H1 (cell line): ENCODE measurements around the gene HIPK3. TPM values are rescaled to one million over a fixed set of nuclear protein-coding genes. Genes with fewer than 3 reads are reported as not detected.

ENCODE experiments used
- CTCF ChIA-PET: fragments of 300-600 bp; sonication (Branson Sonifier 250); formaldehyde crosslinking; loops from one replicate; lab custom pipeline; 2021; ENCODE audit not compliant: partially characterized antibody; lab: Charles Lee
- POLR2A ChIA-PET: fragments of 300-600 bp; sonication (Branson Sonifier 250); formaldehyde crosslinking; loops from one replicate; lab custom pipeline; 2021; ENCODE audit warnings: inconsistent platforms; ENCODE audit not compliant: partially characterized antibody; lab: Charles Lee
- DNase-seq, 2 experiments: peaks; one replicate each; pipeline versions ENCODE4 v3.0.0 to v3.0.0-alpha.2; 2010 to 2022; ENCODE audit warnings: low spot score in 2 of 2, low read depth in 1 of 2, mixed read lengths in 1 of 2
- FAIRE-seq: peaks from 2 replicates; lab custom pipeline; 2011; peaks lifted over from hg19 to GRCh38; lab: Jason Lieb, UNC
- H2AFZ ChIP-seq: 2 replicates; pipeline ENCODE4 v1.8.1; 2012; ENCODE audit warnings: low read length, inconsistent platforms
- H2AK5ac ChIP-seq: 2 replicates; pipeline ENCODE4 v1.6.1; 2013; ENCODE audit warnings: low read depth, low read length
- H2BK120ac ChIP-seq: replicated peaks from 2 replicates; pipeline ENCODE3; 2013; ENCODE audit warnings: low read depth, low read length, inconsistent platforms
- H2BK12ac ChIP-seq: 2 replicates; pipeline ENCODE4 v1.6.1; 2013; ENCODE audit warnings: low read depth, low read length
- H2BK15ac ChIP-seq: 2 replicates; pipeline ENCODE4 v1.6.1; 2013; ENCODE audit warnings: low read length
- H2BK20ac ChIP-seq: 2 replicates; pipeline ENCODE4 v1.6.1; 2013; ENCODE audit warnings: low read length
- H2BK5ac ChIP-seq: 2 replicates; pipeline ENCODE4 v1.6.1; 2013; ENCODE audit warnings: low read depth, low read length
- H3K14ac ChIP-seq: 2 replicates; pipeline ENCODE4 v1.6.1; 2013; ENCODE audit warnings: inconsistent platforms; ENCODE audit not compliant: insufficient read length
- H3K18ac ChIP-seq: 2 replicates; pipeline ENCODE4 v1.6.1; 2013; ENCODE audit warnings: low read length; ENCODE audit errors: extremely low read depth
- H3K23ac ChIP-seq: 2 replicates; pipeline ENCODE4 v1.6.1; 2013; ENCODE audit warnings: inconsistent platforms; ENCODE audit not compliant: insufficient read length
- H3K23me2 ChIP-seq: 2 replicates; pipeline ENCODE4 v1.6.1; 2013; ENCODE audit warnings: low read depth, low read length
- H3K27ac ChIP-seq: 2 replicates; pipeline ENCODE4 v1.6.1; 2011; ENCODE audit warnings: low read depth, low read length, inconsistent platforms
- H3K27me3 ChIP-seq, 4 experiments: replicated peaks in 1 of 4; 1 replicate in 1 of 4; 2 replicates in 3 of 4; pipeline versions ENCODE4 v1.6.1 to v1.8.1; 2011 to 2013; ENCODE audit warnings: low read length in 3 of 4, mild to moderate bottlenecking in 3 of 4, inconsistent platforms in 2 of 4, mixed read lengths in 2 of 4, moderate library complexity in 1 of 4; ENCODE audit not compliant: control insufficient read depth in 3 of 4, insufficient read depth in 3 of 4; ENCODE audit errors: extremely low read depth in 1 of 4
- H3K36me3 ChIP-seq, 4 experiments: 2 replicates each; pipeline versions ENCODE4 v1.6.1 to v1.8.1; 2011 to 2013; ENCODE audit warnings: mild to moderate bottlenecking in 4 of 4, low read length in 3 of 4, moderate library complexity in 2 of 4, control low read depth in 1 of 4, inconsistent platforms in 1 of 4; ENCODE audit not compliant: insufficient read depth in 4 of 4, control insufficient read depth in 2 of 4
- H3K4ac ChIP-seq: replicated peaks from 2 replicates; pipeline ENCODE3; 2013; ENCODE audit warnings: low read length, low read depth, mixed read lengths, inconsistent platforms; ENCODE audit not compliant: insufficient read length
- H3K4me1 ChIP-seq, 4 experiments: replicated peaks in 1 of 4; 1 replicate in 1 of 4; 2 replicates in 3 of 4; pipeline versions ENCODE4 v1.6.1 to v1.8.1; 2011 to 2013; ENCODE audit warnings: low read length in 3 of 4, inconsistent platforms in 2 of 4, mixed read lengths in 1 of 4; ENCODE audit not compliant: insufficient read depth in 4 of 4, control insufficient read depth in 3 of 4
- H3K4me2 ChIP-seq, 2 experiments: 2 replicates each; pipeline versions ENCODE4 v1.6.1 to v1.8.1; 2011 to 2013; ENCODE audit warnings: low read depth in 2 of 2, low read length in 2 of 2, control low read depth in 1 of 2, inconsistent platforms in 1 of 2, mild to moderate bottlenecking in 1 of 2; ENCODE audit not compliant: insufficient read depth in 1 of 2
- H3K4me3 ChIP-seq, 4 experiments: fragments of 200-600, 300-600 bp in 1 of 4; sonication (generic), shearing (Covaris generic), sonication (Bioruptor Twin) in 1 of 4; 2 replicates each; pipeline versions ENCODE4 v1.5.1 to v1.8.1; 2011 to 2016; ENCODE audit warnings: low read length in 4 of 4, low read depth in 3 of 4, control low read depth in 2 of 4, inconsistent platforms in 2 of 4, mild to moderate bottlenecking in 2 of 4, mixed read lengths in 1 of 4, moderate library complexity in 1 of 4; ENCODE audit not compliant: insufficient read depth in 2 of 4; ENCODE audit errors: extremely low read depth in 1 of 4
- H3K56ac ChIP-seq: replicated peaks from 2 replicates; pipeline ENCODE3; 2013; ENCODE audit warnings: low read depth, mild to moderate bottlenecking, mixed read lengths, low read length, inconsistent platforms; ENCODE audit not compliant: insufficient read length
- H3K79me1 ChIP-seq: 2 replicates; pipeline ENCODE4 v1.6.1; 2013; ENCODE audit warnings: low read depth, low read length, control low read depth
- H3K79me2 ChIP-seq, 2 experiments: 2 replicates each; pipeline versions ENCODE4 v1.6.1 to v1.8.1; 2012 to 2013; ENCODE audit warnings: low read length in 2 of 2, mild to moderate bottlenecking in 2 of 2, inconsistent platforms in 1 of 2; ENCODE audit not compliant: insufficient read depth in 2 of 2, control insufficient read depth in 1 of 2
- H3K9ac ChIP-seq, 4 experiments: replicated peaks in 1 of 4; 1 replicate in 1 of 4; 2 replicates in 3 of 4; pipeline versions ENCODE4 v1.6.1 to v1.8.1; 2011 to 2013; ENCODE audit warnings: low read depth in 3 of 4, low read length in 3 of 4, control low read depth in 2 of 4, mild to moderate bottlenecking in 2 of 4, moderate library complexity in 2 of 4, inconsistent platforms in 1 of 4; ENCODE audit errors: extremely low read depth in 1 of 4
- H3K9me3 ChIP-seq, 2 experiments: 2 replicates each; pipeline versions ENCODE4 v1.6.1 to v1.8.1; 2012 to 2013; ENCODE audit warnings: mild to moderate bottlenecking in 2 of 2, moderate library complexity in 2 of 2, control low read depth in 1 of 2, inconsistent platforms in 1 of 2, low read depth in 1 of 2, low read length in 1 of 2, mixed read lengths in 1 of 2; ENCODE audit not compliant: insufficient read depth in 2 of 2
- H4K20me1 ChIP-seq, 2 experiments: replicated peaks in 1 of 2; 2 replicates each; pipeline versions ENCODE3 to v1.8.1; 2011 to 2013; ENCODE audit warnings: inconsistent platforms in 2 of 2, low read length in 2 of 2, mild to moderate bottlenecking in 1 of 2; ENCODE audit not compliant: insufficient read depth in 2 of 2, control insufficient read depth in 1 of 2
- H4K5ac ChIP-seq: 2 replicates; pipeline ENCODE4 v1.6.1; 2013; ENCODE audit warnings: low read length, low read depth, mixed read lengths, inconsistent platforms; ENCODE audit not compliant: insufficient read length
- H4K8ac ChIP-seq: 2 replicates; pipeline ENCODE4 v1.8.0; 2013; ENCODE audit warnings: mild to moderate bottlenecking, moderate library complexity, low read length, inconsistent platforms; ENCODE audit not compliant: insufficient read depth; ENCODE audit errors: extremely low read depth
- H4K91ac ChIP-seq: replicated peaks from 2 replicates; pipeline ENCODE3; 2013; ENCODE audit warnings: low read length, mixed read lengths, inconsistent platforms; ENCODE audit not compliant: insufficient read length
- BCL11A ChIP-seq, 2 experiments: IDR thresholded peaks; one replicate each; pipeline ENCODE4 v1.6.1; 2011; ENCODE audit warnings: low read depth in 2 of 2, low read length in 2 of 2, mild to moderate bottlenecking in 2 of 2
- CBX5 ChIP-seq: fragments of 300-800, 300-1000 bp; sonication (generic); IDR thresholded peaks from 2 replicates; pipeline ENCODE4 v1.7.1; 2016; ENCODE audit warnings: antibody characterized with exemption, low read length, low read depth
- CBX8 ChIP-seq: fragments of 300-800, 300-1000 bp; sonication (generic); IDR thresholded peaks from 2 replicates; pipeline ENCODE4 v1.7.1; 2016; ENCODE audit warnings: low read depth, low read length, borderline replicate concordance
- CHD2 ChIP-seq: IDR thresholded peaks from 2 replicates; pipeline ENCODE4 v1.6.1; 2012; ENCODE audit warnings: low read length, improper control_type of control experiment
- HDAC6 ChIP-seq: IDR thresholded peaks from one replicate; pipeline ENCODE4 v1.7.1; 2012; ENCODE audit warnings: low read depth, mild to moderate bottlenecking, inconsistent platforms, low read length, moderate library complexity
- JUND ChIP-seq: IDR thresholded peaks from 2 replicates; pipeline ENCODE4 v1.6.1; 2011; ENCODE audit warnings: mild to moderate bottlenecking, improper control_type of control experiment, low read length
- KDM5A ChIP-seq: fragments of 200-600 bp; IDR thresholded peaks from 2 replicates; pipeline ENCODE4 v1.7.1; 2012; ENCODE audit warnings: mild to moderate bottlenecking, low read length, inconsistent platforms, mixed read lengths
- SP4 ChIP-seq: IDR thresholded peaks from 2 replicates; pipeline ENCODE4 v1.6.1; 2012; ENCODE audit warnings: low read length, inconsistent platforms
- ZNF274 ChIP-seq: IDR thresholded peaks from 2 replicates; pipeline ENCODE4 v1.7.0; 2012; ENCODE audit warnings: low read length, borderline replicate concordance; ENCODE audit errors: extremely low read depth
- WGBS, 2 experiments: shearing (Covaris generic) in 1 of 2; methylation state at CpG; one replicate each; pipeline versions ENCODE4 v1.1.6 to v1.1.7; 2013 to 2015; ENCODE audit warnings: low lambda C conversion rate in 2 of 2, mixed read lengths in 2 of 2, inconsistent platforms in 1 of 2, low coverage in 1 of 2, missing lambda C conversion rate in 1 of 2; ENCODE audit not compliant: insufficient replicate concordance in 2 of 2, insufficient coverage in 1 of 2, insufficient read length in 1 of 2; ENCODE audit errors: extremely low coverage in 1 of 2, missing lambda C conversion rate in 1 of 2; 5-methylcytosine and 5-hydroxymethylcytosine counted together
- polyA plus RNA-seq, 7 experiments: library from polyadenylated mRNA; depleted of rRNA in 3 of 7; stranded (reverse) in 5 of 7; unstranded in 2 of 7; fragments of >200 nt in 5 of 7; fragments of 200-250 nt in 2 of 7; gene quantifications; 1 replicate in 5 of 7; 2 replicates in 1 of 7; 4 replicates in 1 of 7; pipeline versions ENCODE4 v1.2.1 to v1.2.3, GENCODE V29; 2011 to 2013; ENCODE audit warnings: missing spikeins in 2 of 7, mixed read lengths in 2 of 7
- total RNA-seq: library from RNA; stranded (reverse); fragmentation: NEBNext Ultra II Directional; extraction: Animal tissue kit (Norgen Biotek cat#: 25700); gene quantifications from 2 replicates; pipeline ENCODE4 v1.2.1, GENCODE V29; 2021
- TF ChIP-seq, protein P1 (sequence below): IDR thresholded peaks from 2 replicates; pipeline ENCODE4 v1.6.1; 2011; ENCODE audit warnings: low read length, improper control_type of control experiment

Gene HIPK3
- total and polyA plus RNA-seq, 2 of the 8 experiments (the other 6 are each of a cell fraction or from before 2014, with no cell fraction given) = 5.0 to 22.3 TPM

DNA sequence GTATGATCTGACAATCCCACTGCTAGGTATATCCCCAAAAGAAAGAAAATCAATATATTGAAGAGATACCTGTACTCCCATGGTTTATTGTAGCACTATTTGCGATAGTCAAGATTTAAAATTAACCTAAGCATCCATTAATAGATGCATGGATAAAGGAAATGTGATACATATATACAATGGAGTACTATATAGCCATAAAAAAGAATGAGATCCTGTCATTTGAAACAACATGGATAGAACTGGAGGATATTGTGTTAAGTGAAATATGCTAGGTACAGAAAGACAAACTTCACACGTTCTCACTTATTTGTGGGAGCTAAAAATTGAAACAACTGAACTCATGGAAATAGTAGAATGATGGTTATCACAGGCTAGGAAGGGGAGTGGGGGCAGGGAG, 14.6 kb upstream of the HIPK3 start:
- DNase-seq = no peak
- Histone ChIP-seq H2BK15ac (no peak overlapping the region), H3K4me1 (no peaks in the 10 kb centered on the region), H3K79me2 (no peaks in the 10 kb centered on the region), H3K9me3 (peaks cover 3 to 6% of the 10 kb centered on the region in 2 experiments; a peak in 3 of 4 replicates), H2AFZ (no peak overlapping the region), H2BK12ac (no peak overlapping the region), H3K56ac (no peak overlapping the region), H3K27me3 (no peaks in the 10 kb centered on the region), H3K4me3 (no peak overlapping the region), H3K36me3 (no peaks in the 10 kb centered on the region), H3K4me2 (no peak overlapping the region), H3K27ac (no peak overlapping the region), H3K79me1 (no peaks in the 10 kb centered on the region), H3K9ac (no peak overlapping the region), H3K18ac (no peak overlapping the region), H2BK5ac (no peak overlapping the region), H3K14ac (no peak overlapping the region), H3K4ac (no peak overlapping the region), H3K23ac (no peak overlapping the region), H4K20me1 (no peaks in the 10 kb centered on the region), H2BK20ac (no peak overlapping the region), H4K91ac (no peak overlapping the region), H2AK5ac (no peak overlapping the region), H4K8ac (no peak overlapping the region), H3K23me2 (no peaks in the 10 kb centered on the region; the same call in 1 of the 2 replicates), H2BK120ac (no peak overlapping the region), H4K5ac (no peak overlapping the region)
- TF ChIP-seq, protein P1, sequence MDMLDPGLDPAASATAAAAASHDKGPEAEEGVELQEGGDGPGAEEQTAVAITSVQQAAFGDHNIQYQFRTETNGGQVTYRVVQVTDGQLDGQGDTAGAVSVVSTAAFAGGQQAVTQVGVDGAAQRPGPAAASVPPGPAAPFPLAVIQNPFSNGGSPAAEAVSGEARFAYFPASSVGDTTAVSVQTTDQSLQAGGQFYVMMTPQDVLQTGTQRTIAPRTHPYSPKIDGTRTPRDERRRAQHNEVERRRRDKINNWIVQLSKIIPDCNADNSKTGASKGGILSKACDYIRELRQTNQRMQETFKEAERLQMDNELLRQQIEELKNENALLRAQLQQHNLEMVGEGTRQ = no peak
- TF ChIP-seq CHD2 (no peak), HDAC6 (no peak), ZNF274 (no peak), SP4 (no peak), JUND (no peak), KDM5A (no peak), CBX8 (no peak), BCL11A (IDR thresholded peaks at IDR 0.05; ENCODE audit: low read depth in 2 of 2, low read length in 2 of 2) (no peak), CBX5 (no peak)
- ChIA-PET POLR2A (interaction anchor here (0.7 kb wide), 1 partner anchor 16 kb away, joined by 3 read pairs; no protein-coding TSS in a partner anchor), CTCF (no interaction called here)
- no peak for FAIRE-seq
- 90% methylated on average over 2 of the region's 2 CpGs; no CpG with 5 or more reads in 1 of the 2 experiments for WGBS, 2 experiments
